Heart left ventricle (tissue), 16 donors: Measurements from ENCODE around the gene MRPL21. TPM values are rescaled to one million over a fixed set of nuclear protein-coding genes. Genes with fewer than 3 reads are reported as not detected.

Experiments
- ATAC-seq, 4 donors: fragments of 200-7000 bp; cut with Tn5 transposase; one replicate each; pipeline ENCODE4 v1.9.1; 2020 to 2022; ENCODE audit warnings: moderate library complexity in 4 of 4, mild to moderate bottlenecking in 3 of 4, moderate number of reproducible peaks in 1 of 4
- DNase-seq, 5 donors: peaks; one replicate each; pipeline ENCODE4 v3.0.0-alpha.2; 2020
- H3K27ac ChIP-seq, 12 donors: fragments of 200-600 bp; sonication (generic) in 4 of 12; one replicate each; pipeline versions ENCODE4 v1.5.0 to v1.8.0; 2016 to 2022; ENCODE audit warnings: mild to moderate bottlenecking in 2 of 12
- H3K27me3 ChIP-seq, 9 donors: fragments of 200-600 bp; sonication (generic) in 2 of 9; one replicate each; pipeline versions ENCODE4 v1.5.1 to v1.8.0; 2016 to 2022; ENCODE audit warnings: mild to moderate bottlenecking in 3 of 9
- H3K36me3 ChIP-seq, 9 donors: fragments of 200-600 bp; sonication (generic) in 2 of 9; one replicate each; pipeline versions ENCODE4 v1.5.0 to v1.8.0; 2018 to 2022; ENCODE audit warnings: mild to moderate bottlenecking in 2 of 9
- H3K4me1 ChIP-seq, 12 donors: fragments of 200-600 bp; sonication (generic) in 4 of 12; one replicate each; pipeline versions ENCODE4 v1.5.0 to v1.8.0; 2016 to 2022; ENCODE audit warnings: mild to moderate bottlenecking in 3 of 12
- H3K4me3 ChIP-seq, 12 donors: fragments of 200-600 bp; sonication (generic) in 4 of 12; one replicate each; pipeline versions ENCODE4 v1.5.0 to v1.8.0; 2017 to 2022; ENCODE audit warnings: mild to moderate bottlenecking in 9 of 12, moderate library complexity in 4 of 12
- H3K9me3 ChIP-seq, 12 donors: fragments of 200-600 bp; sonication (generic) in 4 of 12; one replicate each; pipeline versions ENCODE4 v1.5.0 to v1.8.0; 2016 to 2022; ENCODE audit warnings: mild to moderate bottlenecking in 1 of 12
- CTCF ChIP-seq, 12 donors: fragments of 200-600 bp; sonication (generic) in 4 of 12; IDR thresholded peaks; one replicate each; pipeline versions ENCODE4 v1.5.0 to v1.8.0; 2018 to 2022; ENCODE audit warnings: antibody characterized with exemption in 12 of 12, mild to moderate bottlenecking in 5 of 12
- POLR2A ChIP-seq, 2 donors: fragments of 450-650 bp; IDR thresholded peaks; one replicate each; pipeline ENCODE4 v1.6.1; 2017; ENCODE audit warnings: antibody characterized with exemption in 2 of 2, mild to moderate bottlenecking in 2 of 2, moderate library complexity in 2 of 2
- WGBS, 4 donors: extraction: QIAGEN DNeasy Blood & Tissue Kit in 2 of 4; methylation state at CpG; one replicate each; pipeline versions ENCODE4 v1.1.5 to v1.1.7; 2013 to 2018; 5-methylcytosine and 5-hydroxymethylcytosine counted together
- intact Hi-C, 10 donors: fragments of 100-400 bp; cut with DNase I; formaldehyde crosslinking; loops; one replicate each; pipeline versions ENCODE4 v1.11.1 to v1.14.2; 2022
- polyA plus RNA-seq, 2 donors: library from polyadenylated mRNA; stranded (reverse); fragments of 200-250 nt; gene quantifications; one replicate each; pipeline ENCODE4 v1.2.3, GENCODE V29; 2013
- total RNA-seq, 9 donors: library from RNA; depleted of rRNA in 2 of 9; stranded (reverse); fragments of >200 nt in 2 of 9; fragmentation: NEBNext Ultra II Directional in 3 of 9; extraction: Animal tissue kit (Norgen Biotek cat#: 25700) in 3 of 9; gene quantifications; one replicate each; pipeline versions ENCODE4 v1.1.0 to v1.2.4, GENCODE V29; 2016 to 2023
- donor health status: ischemic (EF 13 %, LVEDD 7.1; RV severe dilation, severe dysfunction).
- donor health status: healthy with polysubstance abuse.
- donor health status: DM: no; HTN: yes; CAD: no.
- donor health status: DM: no; HTN: no; CAD: no.
- donor health status: ischemic (EF 25% LVEDD 6.9; RV normal size, moderate dysfunction).
- donor health status: ischemic (EF 25% LVEDD 5.7; RV mildly dilated, moderate dysfunction).
- donor health status: healthy.
- donor health status: DM: yes; HTN: yes; CAD: no.
- donor health status: ischemic (EF 35%, LVEDD 5.7; RV mildly dilated, moderate dysfunction).
- donor health status: nonischemic (EF 11% LVEDD 7.7; RV severe dilation, severe dysfunction).
- donor health status: DM: yes; HTN: yes; CAD: no.
- donor health status: PGD.
- donor health status: ischemic (EF 29% LVEDD 5.4; RV normal size, mild dysfunction).
- donor health status: nonischemic (EF 23%, LVEDD 6.1; RV moderate dilation, normal function).

Gene MRPL21
- total and polyA plus RNA-seq, 11 donors, result 59.9 to 230 (median 88.8) TPM

- DNase-seq (peak in 1 of 5 donors; percentile 38), ATAC-seq (no peak)
- intact Hi-C loops, result loop anchor here in 1 of 10 donors (10.0 kb wide), 1 partner anchor 149 kb away; no protein-coding TSS in a partner anchor
- H3K36me3 ChIP-seq, result peaks cover 0 to 84% (median 79%) of the 10 kb centered on the region in 9 donors
- no peak overlapping the region for H3K4me3 ChIP-seq
- peak overlapping the region in 1 of 12 donors; percentile 85 for H3K27ac ChIP-seq
- WGBS, 4 donors, result 92 to 97% (median 95%) methylated on average over 21 to 29 of the region's 29 CpGs
- TF ChIP-seq CTCF (IDR thresholded peaks at IDR 0.05) (no peak), POLR2A (IDR thresholded peaks at IDR 0.05) (no peak)
- no peaks in the 10 kb centered on the region for H3K27me3 ChIP-seq
- H3K4me1 ChIP-seq, result no peaks in the 10 kb centered on the region
- H3K9me3 ChIP-seq, result no peaks in the 10 kb centered on the region
Measured at GRCh38 chr11:68935516-68936357, 32.1 kb upstream of the MRPL21 start.

GRCh38 chr11:68935066-68935465 is 31.4 kb upstream of the MRPL21 start:
- Histone ChIP-seq H3K4me1 (no peaks in the 10 kb centered on the region), H3K9me3 (no peaks in the 10 kb centered on the region), H3K36me3 (peaks cover 0 to 84% (median 80%) of the 10 kb centered on the region in 9 donors), H3K4me3 (no peak overlapping the region), H3K27me3 (no peaks in the 10 kb centered on the region), H3K27ac (peak overlapping the region in 1 of 12 donors; percentile 85)
- TF ChIP-seq CTCF (IDR thresholded peaks at IDR 0.05) (no peak), POLR2A (IDR thresholded peaks at IDR 0.05) (no peak)
- DNase-seq (peak in 1 of 5 donors; percentile 34), ATAC-seq (no peak)
- intact Hi-C loops, result loop anchor here in 1 of 10 donors (10.0 kb wide), 1 partner anchor 150 kb away; no protein-coding TSS in a partner anchor
- 92 to 98% (median 95%) methylated on average over 13 to 15 of the region's 15 CpGs for WGBS, 4 donors

GRCh38 chr11:68934666-68935065 is 31.0 kb upstream of the MRPL21 start:
- TF ChIP-seq POLR2A (IDR thresholded peaks at IDR 0.05), result no peak
- no peak for TF ChIP-seq CTCF (IDR thresholded peaks at IDR 0.05)
- no peaks in the 10 kb centered on the region for H3K9me3 ChIP-seq
- peaks cover 0 to 84% (median 80%) of the 10 kb centered on the region in 9 donors for H3K36me3 ChIP-seq
- WGBS, 4 donors, result 93 to 98% (median 95%) methylated on average over 12 to 13 of the region's 13 CpGs
- no peaks in the 10 kb centered on the region for H3K27me3 ChIP-seq
- H3K4me1 ChIP-seq, result peaks cover 0 to 3% (median 0%) of the 10 kb centered on the region in 12 donors
- DNase-seq, result peak in 1 of 5 donors; percentile 43
- H3K27ac ChIP-seq, result peak overlapping the region in 1 of 12 donors; percentile 85
- intact Hi-C loops, result loop anchor here in 1 of 10 donors (10.0 kb wide), 1 partner anchor 150 kb away; no protein-coding TSS in a partner anchor
- no peak overlapping the region for H3K4me3 ChIP-seq
- no peak for ATAC-seq

- Histone ChIP-seq H3K27ac (peak overlapping the region in 1 of 12 donors; percentile 85), H3K9me3 (no peaks in the 10 kb centered on the region), H3K27me3 (no peaks in the 10 kb centered on the region), H3K36me3 (peaks cover 0 to 85% (median 80%) of the 10 kb centered on the region in 9 donors), H3K4me3 (no peak overlapping the region), H3K4me1 (peaks cover 0 to 7% (median 3%) of the 10 kb centered on the region in 12 donors)
- DNase-seq (peak in 1 of 5 donors; percentile 51), ATAC-seq (no peak)
- TF ChIP-seq CTCF (IDR thresholded peaks at IDR 0.05) (no peak), POLR2A (IDR thresholded peaks at IDR 0.05) (no peak)
- intact Hi-C loops, result loop anchor here in 1 of 10 donors (10.0 kb wide), 1 partner anchor 151 kb away; no protein-coding TSS in a partner anchor
- 92 to 97% (median 95%) methylated on average over 12 of the region's 12 CpGs for WGBS, 4 donors
Measured at GRCh38 chr11:68934321-68934645, 30.7 kb upstream of the MRPL21 start.
